ENCODE measurements around the gene ENOX1.

DNA sequence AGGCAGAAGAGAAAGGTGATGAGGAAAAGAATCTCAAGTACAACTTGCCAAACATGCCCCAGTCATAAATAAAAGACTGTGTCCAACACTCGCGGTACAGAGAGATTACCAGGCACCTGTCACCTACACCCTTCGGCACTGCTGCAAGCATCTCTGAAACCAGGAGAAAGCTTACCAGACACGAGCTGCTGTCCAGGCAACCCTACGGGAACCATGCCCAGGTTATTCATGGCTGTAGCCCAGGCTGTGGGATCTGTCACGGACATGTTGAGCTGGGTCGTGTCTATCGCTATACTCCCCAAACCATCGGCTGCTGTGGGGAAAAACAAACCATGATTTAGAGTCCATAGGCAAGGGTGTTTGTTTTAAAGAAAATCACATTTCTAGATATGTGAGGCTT lies 375.0 kb downstream of the ENOX1 start:
- TF ChIP-seq, protein P1, sequence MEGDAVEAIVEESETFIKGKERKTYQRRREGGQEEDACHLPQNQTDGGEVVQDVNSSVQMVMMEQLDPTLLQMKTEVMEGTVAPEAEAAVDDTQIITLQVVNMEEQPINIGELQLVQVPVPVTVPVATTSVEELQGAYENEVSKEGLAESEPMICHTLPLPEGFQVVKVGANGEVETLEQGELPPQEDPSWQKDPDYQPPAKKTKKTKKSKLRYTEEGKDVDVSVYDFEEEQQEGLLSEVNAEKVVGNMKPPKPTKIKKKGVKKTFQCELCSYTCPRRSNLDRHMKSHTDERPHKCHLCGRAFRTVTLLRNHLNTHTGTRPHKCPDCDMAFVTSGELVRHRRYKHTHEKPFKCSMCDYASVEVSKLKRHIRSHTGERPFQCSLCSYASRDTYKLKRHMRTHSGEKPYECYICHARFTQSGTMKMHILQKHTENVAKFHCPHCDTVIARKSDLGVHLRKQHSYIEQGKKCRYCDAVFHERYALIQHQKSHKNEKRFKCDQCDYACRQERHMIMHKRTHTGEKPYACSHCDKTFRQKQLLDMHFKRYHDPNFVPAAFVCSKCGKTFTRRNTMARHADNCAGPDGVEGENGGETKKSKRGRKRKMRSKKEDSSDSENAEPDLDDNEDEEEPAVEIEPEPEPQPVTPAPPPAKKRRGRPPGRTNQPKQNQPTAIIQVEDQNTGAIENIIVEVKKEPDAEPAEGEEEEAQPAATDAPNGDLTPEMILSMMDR (IDR thresholded peaks at IDR 0.05), result no peak
- no peak for TF ChIP-seq ZFX (IDR thresholded peaks at IDR 0.05; ENCODE audit: borderline replicate concordance)
